Right forelimb (tissue), 1 donor: ENCODE measurements around the gene GARS1.
"Not testable (repeated sequence)": the region's sequence is repeated elsewhere in the genome, so short reads cannot be mapped to it uniquely, and the experiment has no call there.

ENCODE experiments used
- DNase-seq: peaks from one replicate; pipeline ENCODE4 v3.0.0-alpha.2; 2018

GARS1 gene

DNA sequence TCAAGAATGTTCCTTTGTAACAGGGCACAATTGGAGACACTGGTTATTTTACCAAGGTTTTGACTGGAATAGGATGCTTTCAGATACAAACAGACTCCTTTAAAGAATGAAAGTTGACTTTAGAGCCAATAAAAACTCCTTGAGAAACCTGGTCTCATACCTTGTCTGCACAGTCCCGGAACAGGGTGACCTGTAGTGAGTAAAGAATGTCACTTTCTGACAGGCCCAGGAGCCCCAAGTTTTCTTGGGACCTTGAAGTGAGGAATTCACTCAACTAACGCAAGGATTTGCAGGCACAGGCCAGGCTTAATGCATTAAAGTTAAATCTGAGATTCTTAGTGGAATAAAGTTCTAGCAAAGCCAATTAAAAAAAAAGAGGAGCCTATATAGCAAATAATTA lies 11.5 kb upstream of the GARS1 start:
- no peak for DNase-seq

DNA sequence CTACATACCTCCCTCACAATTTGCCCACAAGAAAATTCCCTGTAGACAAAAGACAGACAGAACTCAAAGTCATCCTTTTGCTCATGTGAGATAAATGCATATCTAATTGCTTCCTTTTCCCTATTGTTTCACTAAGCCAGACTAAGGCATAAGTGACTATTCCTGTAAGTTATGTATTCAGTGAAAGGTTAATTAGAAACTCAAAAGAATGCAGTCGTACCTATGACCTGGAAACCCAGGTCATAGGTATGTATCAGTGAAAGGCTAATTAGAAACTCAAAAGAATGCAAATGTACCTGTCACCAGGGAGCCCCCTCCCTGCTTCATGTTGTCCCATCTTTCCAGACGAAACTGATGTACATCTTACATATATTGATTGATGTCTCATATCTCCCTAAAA lies 10.3 kb upstream of the GARS1 start:
- DNase-seq = no peak

DNA sequence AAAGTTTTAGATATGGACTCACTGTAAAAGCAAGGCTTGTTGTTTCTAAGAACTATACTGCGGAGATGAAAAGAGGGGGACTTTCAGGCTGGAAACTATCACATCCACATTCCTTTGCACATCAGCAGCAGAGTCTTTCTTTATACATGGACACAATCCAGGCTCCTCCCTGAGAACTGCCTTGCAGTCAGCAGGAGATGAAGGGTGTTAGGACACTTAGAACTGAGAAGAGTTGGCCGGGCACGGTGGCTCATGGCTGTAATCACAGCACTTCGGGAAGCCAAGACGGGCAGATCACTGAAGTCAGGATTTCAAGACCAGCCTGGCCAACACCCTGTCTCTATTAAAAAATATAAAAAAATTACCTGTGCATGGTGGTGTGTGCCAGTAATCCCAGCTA lies 9.7 kb upstream of the GARS1 start:
- no peak for DNase-seq

DNA sequence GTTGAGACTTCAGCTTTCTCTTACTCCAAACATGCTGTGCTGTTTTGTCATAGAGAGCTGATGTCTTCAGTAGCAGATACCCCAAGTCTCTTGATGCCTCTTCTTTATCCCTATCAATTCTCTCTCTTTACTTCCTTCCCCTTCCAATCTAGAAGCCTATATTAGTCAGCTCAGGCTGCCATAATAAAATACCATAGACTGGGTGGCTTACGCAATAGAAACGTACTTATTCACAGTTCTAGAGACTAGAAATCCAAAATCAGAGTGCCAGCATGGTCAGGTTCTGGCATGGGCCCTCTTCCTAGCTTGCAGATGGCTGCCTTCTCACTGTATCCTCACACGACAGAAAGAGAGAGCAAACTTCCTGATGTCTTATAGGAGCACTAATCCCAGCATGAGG lies 9.0 kb upstream of the GARS1 start:
- no peak for DNase-seq

DNA sequence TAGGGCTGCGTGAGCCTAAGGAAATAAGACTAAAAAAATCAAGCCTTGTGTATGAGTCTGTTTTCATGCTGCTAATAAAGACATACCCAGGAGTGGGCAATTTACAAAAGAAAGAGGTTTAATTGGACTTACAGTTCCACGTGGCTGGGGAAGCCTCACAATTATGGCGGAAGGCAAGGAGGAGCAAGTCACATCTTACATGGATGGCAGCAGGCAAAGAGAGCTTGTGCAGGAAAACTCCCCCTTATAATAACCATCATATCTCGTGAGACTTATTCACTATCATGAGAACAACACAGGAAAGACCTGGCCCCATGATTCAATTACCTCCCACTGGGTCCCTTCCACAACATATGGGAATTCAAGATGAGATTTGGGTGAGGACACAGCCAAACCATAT lies 7.1 kb upstream of the GARS1 start:
- DNase-seq = not testable (repeated sequence)

DNA sequence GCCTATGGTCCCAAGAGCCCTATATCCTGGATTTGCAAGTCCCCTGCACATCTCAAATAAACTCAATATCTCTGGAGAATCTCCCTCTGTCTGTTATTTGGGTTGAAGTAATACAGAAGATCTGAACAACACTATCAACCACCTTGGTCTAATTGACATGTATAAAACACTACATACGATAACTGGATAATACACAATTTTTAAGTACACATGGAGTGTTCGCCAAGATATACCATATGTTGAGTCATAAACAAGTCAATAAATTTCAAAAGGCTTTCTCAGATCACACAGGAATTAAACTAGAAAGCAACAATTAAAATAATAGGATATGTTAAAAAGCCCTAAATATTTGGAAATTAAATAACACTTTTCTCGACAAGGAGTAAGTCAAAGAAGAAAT lies 5.6 kb upstream of the GARS1 start:
- no peak for DNase-seq

DNA sequence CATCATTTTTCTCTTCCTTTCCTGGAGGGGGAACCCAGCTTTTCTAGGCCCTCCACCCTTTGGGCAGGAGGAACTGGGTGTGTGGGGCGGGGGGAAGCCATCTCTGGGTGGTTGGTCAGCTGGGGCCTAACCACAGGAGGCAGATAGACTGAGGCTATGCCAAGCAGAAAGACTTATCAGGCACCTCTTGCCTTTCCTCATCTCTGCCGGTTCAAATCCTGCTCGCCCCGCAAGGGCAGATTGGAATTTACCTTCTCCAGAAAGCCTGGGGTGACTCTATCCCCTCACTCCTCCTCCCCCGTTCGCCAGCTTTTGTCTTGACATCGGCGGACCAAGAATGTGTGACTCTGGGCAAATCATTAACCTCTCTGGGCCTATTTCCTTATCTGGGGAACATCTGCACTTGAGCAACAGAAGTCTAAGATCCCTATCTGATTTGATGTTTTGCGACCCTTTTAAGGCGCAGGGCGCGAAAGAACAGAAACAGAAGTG lies 584 bp upstream of the GARS1 start:
- DNase-seq = no peak

DNA sequence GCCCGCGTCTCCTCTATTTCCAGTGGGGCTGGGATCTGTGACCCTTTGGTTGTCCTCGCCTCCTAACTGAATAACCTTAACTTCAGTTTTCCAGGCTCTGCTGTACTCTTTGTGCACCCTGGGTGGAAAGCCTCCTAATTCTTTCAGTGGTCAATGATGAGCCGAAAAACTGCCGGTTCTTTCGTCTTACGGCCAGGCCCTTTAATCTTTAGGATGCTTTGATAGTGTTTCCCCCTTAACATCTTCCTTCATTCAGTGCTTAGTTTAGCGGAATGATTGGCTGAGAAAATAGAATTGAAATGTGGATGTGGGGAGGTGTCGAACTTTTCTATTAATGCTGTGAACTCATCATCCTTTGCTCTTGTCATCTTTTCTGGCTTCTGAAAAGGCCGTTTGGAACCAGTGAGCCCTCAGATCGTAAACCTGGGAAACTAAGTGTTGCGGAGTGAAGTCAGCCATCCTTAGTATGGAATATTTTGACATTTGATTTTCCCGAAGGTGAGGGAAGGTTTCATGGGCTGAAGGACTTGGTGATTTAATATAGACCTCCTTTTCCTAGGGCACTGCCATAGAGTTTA lies 847 bp downstream of the GARS1 start:
- no peak for DNase-seq

DNA sequence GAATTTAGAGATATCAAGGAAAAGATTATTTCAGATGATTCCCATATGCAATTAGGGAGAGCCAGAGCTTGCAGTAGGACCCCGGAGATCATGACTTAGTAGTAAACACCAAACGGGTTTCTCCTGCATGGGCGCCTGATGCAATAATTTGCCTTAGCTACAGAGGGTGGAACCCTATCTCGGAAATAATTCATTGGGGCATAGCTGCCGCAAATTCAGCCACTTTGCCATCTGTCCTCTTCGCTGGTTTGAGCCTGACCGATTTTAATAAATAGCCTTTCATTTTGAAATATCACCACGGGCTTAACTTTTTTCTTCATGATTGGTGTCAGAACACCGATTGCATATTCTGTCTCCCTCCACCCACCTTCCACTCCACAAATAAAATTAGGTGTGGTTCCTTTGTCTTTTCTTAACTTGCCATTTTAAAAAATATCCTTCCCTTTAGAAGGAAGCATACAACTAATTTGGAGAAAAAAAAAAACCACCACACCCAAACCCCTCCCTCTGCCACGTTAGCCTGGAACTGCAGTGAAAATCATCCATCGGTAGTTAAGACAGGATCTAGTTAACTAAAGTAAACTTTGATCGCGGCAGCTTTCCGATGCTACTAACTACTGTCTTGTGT lies 1.4 kb downstream of the GARS1 start:
- no peak for DNase-seq

DNA sequence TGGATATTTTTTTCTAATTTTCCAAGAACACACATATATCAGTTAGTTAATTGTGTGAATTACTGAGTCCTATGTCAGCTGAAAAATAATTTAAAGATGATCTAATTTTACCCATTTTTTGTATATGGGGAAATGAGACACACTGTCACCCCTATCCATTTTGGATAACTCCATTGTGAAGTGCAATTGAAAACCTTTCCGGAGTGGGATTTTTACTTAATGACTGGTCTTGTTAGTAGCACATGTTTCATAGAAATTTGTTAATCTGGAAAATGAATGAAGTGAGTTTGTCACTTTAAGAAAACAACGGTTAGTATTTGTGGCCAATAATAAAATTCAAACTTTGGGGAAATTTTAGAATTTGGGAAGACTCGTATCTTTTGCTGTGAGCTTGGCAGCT lies 2.0 kb downstream of the GARS1 start:
- no peak for DNase-seq

DNA sequence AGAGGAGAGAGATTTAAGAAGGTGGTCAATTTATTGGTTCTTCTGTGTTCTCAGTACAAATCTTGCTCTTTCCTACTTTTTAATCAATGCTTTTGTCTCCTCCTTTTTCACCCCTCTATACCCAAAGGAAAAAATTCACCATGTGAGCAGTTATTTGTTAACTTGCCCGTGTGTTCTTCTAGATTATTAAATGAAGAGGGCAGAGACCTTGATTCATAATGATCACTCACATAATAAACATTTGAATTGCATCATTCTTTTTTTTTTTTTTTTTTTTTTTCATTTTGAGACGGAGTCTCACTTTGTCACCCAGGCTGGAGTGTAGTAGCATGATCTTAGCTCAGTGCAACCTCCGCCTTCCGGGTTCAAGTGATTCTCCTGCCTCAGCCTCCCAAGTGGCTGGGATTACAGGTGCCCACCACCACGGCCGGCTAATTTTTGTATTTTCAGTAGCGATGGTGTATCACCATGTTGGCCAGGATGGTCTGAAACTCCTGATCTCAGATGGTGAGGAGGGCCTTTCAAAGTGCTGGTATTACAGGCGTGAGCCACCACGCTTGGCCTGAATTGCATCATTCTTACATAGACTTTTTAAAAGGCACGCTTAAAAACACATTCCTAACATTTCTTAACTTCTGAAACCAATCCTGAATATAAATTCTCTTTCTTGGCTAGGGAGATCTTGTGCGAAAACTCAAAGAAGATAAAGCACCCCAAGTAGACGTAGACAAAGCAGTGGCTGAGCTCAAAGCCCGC lies 3.6 kb downstream of the GARS1 start:
- DNase-seq = no peak

DNA sequence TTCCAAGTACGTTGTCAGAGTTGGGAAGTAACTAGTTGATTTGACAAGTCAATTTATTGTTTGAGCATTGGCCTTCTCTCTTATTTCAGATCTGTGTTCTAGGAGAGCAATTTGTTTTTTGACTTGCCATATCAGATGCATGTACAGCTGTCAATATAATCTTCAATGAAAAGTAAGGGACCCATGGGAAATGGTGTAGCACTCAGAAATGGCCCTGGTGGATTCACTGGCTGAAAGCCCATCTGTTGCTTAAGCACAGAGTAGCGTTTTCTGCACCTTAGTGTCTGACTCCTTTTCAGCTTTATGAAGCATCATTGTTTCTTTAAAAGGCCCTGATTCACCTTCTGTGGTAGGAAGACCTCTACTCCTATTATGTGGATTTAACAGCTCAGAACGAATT lies 10.2 kb downstream of the GARS1 start:
- no peak for DNase-seq

DNA sequence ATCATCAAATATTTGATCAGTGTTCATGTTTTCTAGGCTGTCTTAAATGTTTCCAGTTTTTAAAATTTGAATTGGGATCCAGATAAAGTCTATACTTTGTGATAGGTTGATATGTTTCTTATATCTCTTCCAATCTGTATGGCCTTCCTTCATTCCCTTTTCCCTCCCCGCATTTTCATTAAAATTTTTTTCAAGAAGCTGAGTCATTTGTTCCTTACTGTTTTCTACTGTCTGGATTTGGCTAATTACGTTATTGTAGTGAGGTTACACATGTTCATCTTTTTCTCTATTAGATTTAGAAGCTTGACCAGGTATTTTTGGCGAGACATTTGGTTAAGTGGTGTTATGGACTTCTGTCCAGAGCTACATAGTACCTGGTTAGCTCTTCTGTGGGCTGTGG lies 11.2 kb downstream of the GARS1 start:
- DNase-seq = no peak

DNA sequence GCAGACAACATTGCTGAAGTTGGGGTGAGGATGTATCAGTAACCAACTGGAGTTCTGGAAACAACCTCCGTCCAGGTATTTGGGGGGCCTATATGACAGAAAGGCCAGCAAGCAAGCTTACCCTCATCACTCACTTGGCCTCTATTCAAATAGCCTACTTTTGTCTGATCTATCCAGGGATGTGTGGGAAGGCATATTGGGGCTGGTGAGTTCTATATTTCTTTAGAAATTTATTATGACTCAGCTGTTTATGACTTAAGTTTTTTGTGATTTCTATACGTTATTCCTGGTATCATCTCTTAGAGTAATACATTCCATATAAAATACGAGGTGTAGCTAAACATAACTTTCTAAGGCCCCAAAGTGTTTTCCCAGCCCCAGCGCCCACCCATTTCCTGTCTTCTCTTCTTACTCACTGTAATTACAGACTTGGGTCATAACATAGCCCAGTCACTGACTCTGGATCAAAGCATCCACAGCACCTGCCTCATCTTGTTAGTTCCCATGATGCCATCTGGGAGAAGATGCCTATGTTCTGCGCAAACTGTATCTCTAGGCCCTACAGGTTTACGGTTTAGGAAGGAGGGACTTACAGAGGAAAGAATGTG lies 18.1 kb downstream of the GARS1 start:
- no peak for DNase-seq

DNA sequence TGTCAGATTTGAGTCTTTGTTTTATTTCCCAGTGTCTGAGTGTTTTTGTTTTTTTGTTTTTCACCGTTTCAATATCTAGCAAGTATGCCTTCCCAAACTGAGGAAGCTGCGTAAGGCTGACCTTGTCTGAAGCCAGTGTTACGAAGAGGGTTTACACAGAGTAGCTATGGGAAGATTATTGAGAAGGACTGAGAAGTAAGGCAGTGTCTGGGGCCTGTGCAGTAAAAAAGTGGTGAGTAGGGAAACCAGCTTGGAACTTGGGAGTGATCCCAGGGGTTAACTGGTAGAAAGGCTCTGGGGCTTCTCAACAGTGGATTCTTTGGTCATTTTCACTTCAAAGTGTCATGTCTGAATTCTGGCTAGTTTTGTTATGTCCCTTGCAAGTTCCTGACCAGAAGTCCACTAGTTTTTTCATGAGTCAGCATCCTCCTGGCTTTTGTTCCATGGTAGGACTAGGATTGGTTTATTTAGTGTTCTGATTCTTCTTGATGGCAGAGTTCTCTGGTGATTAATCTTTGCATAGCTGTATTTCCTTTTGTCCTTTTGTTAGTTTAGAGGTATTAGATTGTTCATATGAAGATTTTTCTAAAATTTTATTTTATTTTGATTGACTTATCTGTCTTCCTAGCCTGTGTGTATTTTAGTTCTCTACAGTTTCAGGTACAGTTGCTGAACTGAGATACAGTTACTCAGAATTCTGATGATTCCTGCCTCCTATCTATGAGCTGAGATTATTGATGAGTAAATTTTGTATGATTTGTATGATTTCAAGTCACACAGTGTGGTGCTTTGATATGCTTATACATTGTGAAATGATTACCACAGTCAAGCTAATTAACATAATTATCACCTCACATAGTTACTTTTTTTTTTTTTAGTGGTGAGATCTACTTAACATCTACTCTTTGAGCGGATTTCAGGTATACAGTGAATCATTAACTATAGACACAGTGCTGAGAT lies 19.0 kb downstream of the GARS1 start:
- no peak for DNase-seq

DNA sequence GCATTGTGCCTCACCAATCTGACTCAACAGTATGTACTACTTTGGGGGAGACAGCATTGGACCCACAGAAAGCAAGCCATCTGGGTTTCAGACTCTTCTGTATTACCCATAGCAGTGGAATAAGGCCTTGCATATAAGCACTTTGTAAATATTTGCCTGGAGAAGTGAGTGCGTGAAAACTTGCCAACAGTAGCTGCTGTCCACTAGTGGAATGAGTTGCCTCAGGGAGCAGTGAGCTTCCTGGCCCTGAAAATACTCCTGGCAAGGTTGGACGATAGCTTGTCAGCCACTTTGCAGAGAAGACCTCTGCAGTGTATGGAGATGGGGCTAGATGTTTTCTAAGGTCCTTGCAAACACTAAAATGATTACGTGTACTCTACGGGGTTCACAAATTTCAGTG lies 21.6 kb downstream of the GARS1 start:
- no peak for DNase-seq

DNA sequence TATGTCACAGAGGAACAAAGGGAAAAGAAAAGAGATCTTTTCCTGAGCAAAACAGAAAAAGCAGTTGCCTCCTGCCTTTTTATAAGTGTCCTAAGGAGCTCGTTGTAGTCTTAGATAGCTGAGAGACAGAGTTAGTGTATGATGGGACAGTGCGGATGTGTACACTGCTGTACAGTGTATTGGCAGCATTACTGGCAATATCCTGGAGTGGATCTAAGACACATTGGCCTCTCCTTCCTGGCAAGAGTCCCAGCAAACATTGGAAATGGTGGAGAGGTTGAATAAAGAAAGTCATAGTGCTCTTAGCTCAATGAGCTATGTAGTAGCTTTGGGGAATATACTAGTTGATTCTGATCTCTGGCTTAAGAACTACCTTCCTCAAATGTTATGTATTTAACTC lies 22.7 kb downstream of the GARS1 start:
- no peak for DNase-seq

DNA sequence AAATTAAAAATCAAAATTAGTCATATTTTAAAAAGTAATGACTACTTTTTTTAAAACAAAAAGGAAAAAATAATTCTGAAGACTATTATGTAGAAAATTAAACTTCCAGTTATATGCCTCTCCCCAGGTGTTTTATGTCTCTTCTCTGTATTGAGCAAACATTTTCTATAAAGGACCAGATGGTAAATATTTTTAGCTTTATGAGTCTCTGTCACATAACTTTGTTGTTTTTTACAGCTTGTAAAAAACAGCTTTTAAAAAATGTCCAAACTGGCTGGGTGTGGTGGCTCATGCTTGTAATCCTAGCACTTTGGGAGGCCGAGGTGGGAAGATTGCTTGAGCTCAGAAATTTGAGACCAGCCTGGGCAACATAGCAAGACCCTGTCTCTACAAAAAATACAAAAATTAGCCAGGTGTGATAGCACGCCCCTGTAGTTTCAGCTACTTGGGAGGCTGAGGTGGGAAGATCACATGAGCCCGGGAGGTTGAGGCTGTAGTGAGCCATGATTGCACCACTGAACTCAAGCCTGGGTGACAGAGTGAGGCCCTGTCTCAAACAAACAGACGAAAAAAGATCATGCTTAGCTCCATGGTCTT lies 23.5 kb downstream of the GARS1 start:
- no peak for DNase-seq

DNA sequence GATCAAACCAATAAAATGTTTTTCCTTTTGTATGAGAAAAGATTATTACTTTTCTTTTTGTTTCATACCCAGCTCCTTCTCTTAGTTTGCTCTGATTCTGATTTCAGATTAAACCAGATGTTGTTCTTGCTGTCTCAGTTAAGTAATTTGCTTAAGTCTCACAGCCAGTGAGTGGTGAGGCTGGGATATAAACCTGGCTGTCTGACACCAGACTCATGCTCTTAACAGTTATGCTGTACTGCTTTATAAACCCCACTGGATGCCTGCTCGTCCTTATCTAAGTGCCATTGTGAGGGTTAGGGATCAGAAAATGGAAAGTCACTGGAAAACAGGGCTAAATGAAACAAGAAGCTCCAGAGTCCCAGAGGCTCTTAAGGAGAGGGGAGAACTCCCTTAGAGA lies 24.3 kb downstream of the GARS1 start:
- DNase-seq = no peak

DNA sequence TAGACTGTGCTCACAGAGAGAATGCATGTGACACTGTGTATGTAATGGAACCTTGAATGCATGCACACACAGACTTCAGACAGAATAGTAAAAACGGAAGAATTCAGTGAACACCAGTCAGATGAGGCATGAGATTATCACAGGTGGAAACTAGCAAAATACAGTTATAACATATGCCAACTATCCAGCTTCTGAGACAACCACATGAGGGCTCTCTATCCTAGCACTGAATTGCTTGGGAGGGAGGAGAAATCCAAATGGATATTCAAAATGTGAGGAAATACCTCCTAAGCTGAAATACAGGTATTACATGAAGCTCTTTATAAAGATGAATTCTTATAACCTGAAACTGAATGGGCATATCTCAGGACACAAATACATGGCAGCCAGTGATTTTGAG lies 30.6 kb downstream of the GARS1 start:
- DNase-seq = no peak

DNA sequence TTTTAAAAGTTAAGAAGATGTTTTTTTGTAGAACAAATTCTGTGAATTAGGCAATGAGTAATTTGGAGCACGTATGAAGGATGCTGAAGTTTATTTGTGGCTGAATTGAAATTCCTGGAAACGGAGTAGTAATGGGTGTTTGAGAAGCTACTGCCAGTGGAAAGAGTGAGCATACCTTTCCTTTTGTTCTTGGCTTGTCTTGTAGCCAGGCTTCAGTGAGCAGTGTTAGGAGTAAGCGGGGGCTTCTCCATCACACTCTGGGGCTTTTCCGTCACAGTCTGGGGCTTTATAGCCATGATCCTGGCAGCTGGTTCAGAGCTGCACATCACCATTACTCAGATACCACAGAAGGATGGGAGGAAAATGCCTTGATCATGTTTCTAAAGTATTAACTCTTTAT lies 32.3 kb downstream of the GARS1 start:
- no peak for DNase-seq

DNA sequence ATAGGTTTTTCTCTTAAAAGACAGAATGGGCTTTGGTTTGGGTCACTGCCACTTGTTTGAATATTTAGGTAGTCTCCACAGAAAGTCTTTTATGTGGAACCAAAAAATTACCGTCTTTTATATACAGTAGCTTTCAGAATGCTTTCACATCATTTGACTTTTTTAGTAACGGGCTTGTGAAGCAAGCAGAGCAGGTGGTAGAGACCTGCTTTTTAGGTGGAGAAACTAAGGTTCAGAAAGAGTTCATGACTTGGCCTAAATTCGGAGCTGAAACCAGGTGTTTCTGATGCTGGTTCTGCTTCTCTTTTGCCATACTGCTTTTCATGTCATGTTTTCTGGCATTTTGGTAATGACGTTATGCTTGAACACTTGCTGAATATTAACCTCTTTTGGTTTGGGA lies 36.3 kb downstream of the GARS1 start:
- no peak for DNase-seq
